ENCODE results near the gene UTP20.

GRCh38 chr12:101343893-101344292 is 64.0 kb downstream of the UTP20 start:
- no peak for TF ChIP-seq CTCF (IDR thresholded peaks at IDR 0.05; ENCODE audit: poor library complexity)
- no peak for TF ChIP-seq EZH2 (IDR thresholded peaks at IDR 0.05; ENCODE audit: borderline replicate concordance)

All from hepatocyte (in vitro differentiated cells).